ENCODE data around the gene TANK.
"Not testable (repeated sequence)": the region's sequence is repeated elsewhere in the genome, so short reads cannot be mapped to it uniquely, and the experiment has no call there.

The TANK gene

DNA sequence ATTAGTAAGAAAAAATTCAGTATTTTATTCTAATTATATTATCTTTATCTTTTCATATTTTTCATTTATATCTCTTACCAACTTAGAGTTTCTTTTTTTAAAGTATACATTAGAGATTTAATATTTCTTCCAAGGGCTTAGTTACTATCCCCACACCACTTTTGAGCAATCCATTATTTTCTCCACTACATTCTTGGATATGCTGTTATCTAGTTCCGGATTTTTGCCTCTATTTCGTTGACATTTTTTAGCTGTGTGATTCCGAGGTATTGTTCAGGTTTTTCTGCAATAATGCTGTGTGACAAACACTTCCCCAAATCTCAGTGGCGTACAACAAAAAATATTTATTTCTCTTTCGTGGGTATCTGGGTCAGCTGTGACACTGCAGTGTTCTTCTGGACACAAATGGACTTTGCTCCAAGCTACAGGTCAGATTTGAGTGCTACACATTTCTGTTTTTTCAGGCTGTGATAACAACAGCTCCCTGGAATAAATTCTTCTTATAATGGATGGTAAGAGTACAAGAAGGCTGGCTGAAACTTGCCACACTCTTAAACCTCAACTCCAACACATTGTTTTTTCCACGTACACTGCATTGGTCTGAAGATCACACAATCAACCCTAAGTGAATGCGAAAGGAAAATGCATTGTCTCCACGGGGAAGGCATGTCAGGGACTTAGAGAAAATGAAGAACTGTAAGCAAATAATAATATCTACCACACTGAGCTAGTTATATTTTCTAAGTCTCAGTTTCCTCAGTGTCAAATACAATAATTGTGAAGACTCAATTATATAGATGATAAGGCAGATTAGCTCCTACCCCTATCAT is 97.1 kb downstream of the TANK start:
- no peak overlapping the region for H3K27ac ChIP-seq (ENCODE audit: low read length)

DNA sequence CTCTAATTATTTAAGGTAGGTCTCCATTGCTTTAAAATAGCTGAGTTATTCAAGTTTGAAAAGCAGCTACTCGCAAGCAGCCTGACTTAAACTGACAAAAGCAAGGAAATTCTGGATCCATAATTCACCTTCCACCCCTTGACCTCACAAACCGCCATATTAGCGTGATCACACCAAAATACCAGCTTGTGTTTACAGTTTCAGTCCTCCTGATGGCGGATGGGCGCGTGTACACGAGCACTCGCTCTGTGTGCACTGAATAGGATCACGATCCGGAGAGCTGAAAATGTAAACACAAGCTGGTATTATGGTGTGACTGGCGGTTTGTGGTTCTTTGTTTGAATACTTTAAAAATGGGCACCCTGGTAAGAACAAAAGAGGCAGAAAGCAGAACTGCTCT is 105.6 kb downstream of the TANK start:
- no peaks in the 10 kb centered on the region for H3K27me3 ChIP-seq (ENCODE audit: low read depth, low read length)

More for the DNA sequence above, 97.1 kb downstream of the TANK start:
- Histone ChIP-seq H3K4me1 (ENCODE audit: control insufficient read depth in 1 of 2, insufficient read depth in 2 of 2, low read length in 2 of 2) (no peaks in the 10 kb centered on the region), H3K27me3 (ENCODE audit: low read depth, low read length) (no peaks in the 10 kb centered on the region), H3K9me3 (ENCODE audit: control insufficient read depth in 1 of 2, low read length in 2 of 2) (no peaks in the 10 kb centered on the region), H3K36me3 (ENCODE audit: control insufficient read depth in 1 of 2, insufficient read depth in 2 of 2, low read length in 2 of 2) (no peaks in the 10 kb centered on the region), H3K4me3 (ENCODE audit: low read depth in 1 of 2, low read length in 2 of 2) (no peak overlapping the region)

DNA sequence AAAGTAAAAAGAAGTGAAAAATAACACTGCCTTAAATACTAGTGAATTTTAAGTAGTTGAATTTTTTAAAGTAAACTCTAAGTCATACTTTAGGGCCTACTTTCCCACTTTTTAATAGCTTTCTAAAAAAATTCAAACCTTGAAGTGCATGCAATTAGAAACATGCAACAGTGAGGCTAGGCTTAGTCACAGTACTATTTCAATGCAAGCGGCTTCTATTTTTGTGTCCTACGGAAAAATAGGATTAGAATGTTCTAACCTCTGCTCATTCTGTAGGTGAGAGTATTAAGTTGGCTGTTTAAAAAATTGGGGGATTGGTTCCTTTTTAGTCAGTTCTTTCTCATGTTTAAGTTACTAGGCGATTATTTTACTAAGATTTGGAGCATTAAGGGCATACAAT is 108.9 kb downstream of the TANK start:
- Histone ChIP-seq H3K27me3 (ENCODE audit: low read depth, low read length) (no peaks in the 10 kb centered on the region), H3K36me3 (ENCODE audit: control insufficient read depth in 1 of 2, insufficient read depth in 2 of 2, low read length in 2 of 2) (no peaks in the 10 kb centered on the region), H3K4me1 (ENCODE audit: control insufficient read depth in 1 of 2, insufficient read depth in 2 of 2, low read length in 2 of 2) (no peaks in the 10 kb centered on the region), H3K9me3 (ENCODE audit: control insufficient read depth in 1 of 2, low read length in 2 of 2) (no peaks in the 10 kb centered on the region), H3K4me3 (ENCODE audit: low read depth in 1 of 2, low read length in 2 of 2) (no peak overlapping the region), H3K27ac (ENCODE audit: low read length) (no peak overlapping the region)

More for the DNA sequence above, 105.6 kb downstream of the TANK start:
- H3K4me1 ChIP-seq (ENCODE audit: control insufficient read depth in 1 of 2, insufficient read depth in 2 of 2, low read length in 2 of 2): no peaks in the 10 kb centered on the region
- no peaks in the 10 kb centered on the region for H3K9me3 ChIP-seq (ENCODE audit: control insufficient read depth in 1 of 2, low read length in 2 of 2)
- no peaks in the 10 kb centered on the region for H3K36me3 ChIP-seq (ENCODE audit: control insufficient read depth in 1 of 2, insufficient read depth in 2 of 2, low read length in 2 of 2)
- H3K4me3 ChIP-seq (ENCODE audit: low read depth in 1 of 2, low read length in 2 of 2): no peak overlapping the region
- H3K27ac ChIP-seq (ENCODE audit: low read length): no peak overlapping the region

DNA sequence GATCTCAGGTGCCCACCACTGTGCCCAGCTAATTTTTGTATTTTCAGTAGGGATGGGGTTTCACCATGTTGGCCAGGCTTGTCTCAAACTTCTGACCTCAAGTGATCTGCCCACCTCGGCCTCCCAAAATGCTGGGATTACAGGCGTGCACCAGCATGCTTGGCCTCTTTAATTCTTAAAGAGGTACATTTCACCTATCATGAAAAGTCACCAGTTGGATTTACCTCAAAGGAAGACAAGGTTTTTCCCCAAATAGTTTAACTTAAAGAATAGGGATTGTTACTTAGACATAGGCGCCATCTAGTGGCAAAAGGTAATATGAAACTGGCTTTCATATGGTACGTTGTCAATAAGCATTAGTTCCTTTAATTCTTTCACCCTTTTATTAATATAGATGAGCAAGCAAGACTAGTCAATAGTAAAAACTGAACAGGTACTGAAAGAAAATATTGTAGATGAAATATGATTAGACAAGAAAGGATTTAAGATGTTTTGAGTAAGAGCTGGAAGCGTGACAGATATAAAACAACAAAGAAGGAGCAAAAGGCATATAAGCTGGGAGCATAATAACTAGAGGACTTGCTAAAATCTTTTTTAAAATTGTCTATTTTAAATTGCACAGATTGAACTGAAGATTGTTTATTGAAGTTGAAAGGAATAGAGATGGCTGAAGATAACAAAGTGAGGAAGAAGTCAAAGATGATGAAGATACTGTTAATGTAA is 113.0 kb downstream of the TANK start:
- Histone ChIP-seq H3K36me3 (ENCODE audit: control insufficient read depth in 1 of 2, insufficient read depth in 2 of 2, low read length in 2 of 2) (no peaks in the 10 kb centered on the region), H3K4me1 (ENCODE audit: control insufficient read depth in 1 of 2, insufficient read depth in 2 of 2, low read length in 2 of 2) (no peaks in the 10 kb centered on the region), H3K27ac (ENCODE audit: low read length) (no peak overlapping the region), H3K4me3 (ENCODE audit: low read depth in 1 of 2, low read length in 2 of 2) (no peak overlapping the region), H3K9me3 (ENCODE audit: control insufficient read depth in 1 of 2, low read length in 2 of 2) (no peaks in the 10 kb centered on the region), H3K27me3 (ENCODE audit: low read depth, low read length) (no peaks in the 10 kb centered on the region)

DNA sequence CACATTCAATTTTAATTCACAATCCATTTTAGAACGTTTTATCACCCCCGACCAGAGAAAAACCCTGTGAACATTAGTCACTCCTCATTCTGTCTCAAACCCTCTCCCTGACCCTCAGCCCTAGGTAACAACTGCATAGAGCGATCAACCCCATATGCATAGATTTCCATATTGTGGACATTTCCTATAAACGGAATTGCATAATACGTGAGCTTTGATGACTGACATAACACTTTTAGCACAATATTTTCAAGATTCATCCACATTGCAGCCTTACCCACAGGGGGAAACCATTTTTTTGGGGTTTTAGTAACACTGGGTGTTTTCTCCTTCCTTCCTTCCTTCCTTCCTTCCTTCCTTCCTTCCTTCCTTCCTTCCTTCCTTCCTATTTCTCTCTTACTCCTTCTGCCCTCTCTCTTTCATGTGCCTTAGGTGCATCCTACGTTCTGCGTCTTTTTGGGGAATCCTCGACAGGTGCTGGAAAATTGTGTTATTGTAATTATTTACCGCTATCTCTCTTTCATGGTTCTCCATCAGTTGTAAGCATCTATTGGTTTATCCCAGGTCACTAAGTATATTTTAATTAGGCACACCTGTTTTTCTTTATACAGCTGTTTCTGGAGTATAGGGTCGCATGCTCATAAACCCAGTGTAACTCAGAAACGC is 118.5 kb downstream of the TANK start:
- not testable (repeated sequence) for H3K27ac ChIP-seq (ENCODE audit: low read length); H3K4me1 ChIP-seq (ENCODE audit: control insufficient read depth in 1 of 2, insufficient read depth in 2 of 2, low read length in 2 of 2); H3K4me3 ChIP-seq (ENCODE audit: low read depth in 1 of 2, low read length in 2 of 2); H3K9me3 ChIP-seq (ENCODE audit: control insufficient read depth in 1 of 2, low read length in 2 of 2); H3K36me3 ChIP-seq (ENCODE audit: control insufficient read depth in 1 of 2, insufficient read depth in 2 of 2, low read length in 2 of 2); H3K27me3 ChIP-seq (ENCODE audit: low read depth, low read length)

DNA sequence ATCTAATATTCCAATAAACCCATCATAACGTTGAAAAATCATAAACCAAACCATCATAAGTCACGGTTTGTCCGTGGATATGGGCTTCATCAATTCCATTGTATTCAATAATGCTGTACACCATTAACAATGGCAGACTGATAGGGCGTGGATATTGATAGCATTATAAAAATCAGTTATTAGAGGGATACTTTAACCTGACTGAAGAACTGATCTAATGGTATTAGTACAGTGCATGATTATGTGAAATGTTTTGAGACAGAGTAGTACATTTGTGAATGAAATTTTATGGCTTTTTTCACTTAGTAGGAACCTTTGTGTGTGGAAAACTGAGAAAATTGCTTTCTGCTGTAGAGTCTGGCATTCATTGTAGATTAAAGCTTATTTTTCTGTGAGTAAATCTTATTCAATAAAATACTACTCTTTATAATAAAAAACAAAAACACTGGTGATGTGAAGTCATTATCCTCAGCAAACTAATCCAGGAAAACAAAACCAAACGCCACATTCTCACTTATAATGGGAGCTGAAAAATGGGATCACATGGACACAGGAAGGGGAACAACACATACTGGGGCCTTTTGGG is 119.1 kb downstream of the TANK start:
- not testable (repeated sequence) for H3K9me3 ChIP-seq (ENCODE audit: control insufficient read depth in 1 of 2, low read length in 2 of 2); H3K27ac ChIP-seq (ENCODE audit: low read length); H3K4me1 ChIP-seq (ENCODE audit: control insufficient read depth in 1 of 2, insufficient read depth in 2 of 2, low read length in 2 of 2); H3K36me3 ChIP-seq (ENCODE audit: control insufficient read depth in 1 of 2, insufficient read depth in 2 of 2, low read length in 2 of 2); H3K27me3 ChIP-seq (ENCODE audit: low read depth, low read length); H3K4me3 ChIP-seq (ENCODE audit: low read depth in 1 of 2, low read length in 2 of 2)

DNA sequence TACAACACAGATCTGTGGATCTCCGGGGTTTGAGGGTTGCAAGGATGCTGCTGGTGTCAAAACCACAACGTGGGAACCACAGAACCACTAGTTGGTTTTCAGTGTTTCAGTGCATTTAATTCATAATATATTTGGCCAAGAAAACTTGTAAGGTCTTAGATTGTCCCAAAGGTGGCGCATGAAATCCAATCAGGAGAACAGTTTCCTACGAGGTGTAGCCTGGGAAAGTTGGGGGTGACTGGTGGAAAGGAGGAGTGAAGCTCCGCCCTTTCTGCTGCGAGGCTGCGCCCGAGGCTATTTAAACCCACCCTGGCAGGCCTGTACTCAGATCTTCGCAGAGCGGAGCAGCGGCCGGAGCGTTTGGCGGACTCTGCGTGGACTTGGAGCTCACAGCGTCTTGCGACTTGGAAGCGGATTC is 120.7 kb downstream of the TANK start:
- H3K9me3 ChIP-seq (ENCODE audit: control insufficient read depth in 1 of 2, low read length in 2 of 2); H3K27me3 ChIP-seq (ENCODE audit: low read depth, low read length); H3K4me3 ChIP-seq (ENCODE audit: low read depth in 1 of 2, low read length in 2 of 2); H3K4me1 ChIP-seq (ENCODE audit: control insufficient read depth in 1 of 2, insufficient read depth in 2 of 2, low read length in 2 of 2); H3K36me3 ChIP-seq (ENCODE audit: control insufficient read depth in 1 of 2, insufficient read depth in 2 of 2, low read length in 2 of 2); H3K27ac ChIP-seq (ENCODE audit: low read length): not testable (repeated sequence)

DNA sequence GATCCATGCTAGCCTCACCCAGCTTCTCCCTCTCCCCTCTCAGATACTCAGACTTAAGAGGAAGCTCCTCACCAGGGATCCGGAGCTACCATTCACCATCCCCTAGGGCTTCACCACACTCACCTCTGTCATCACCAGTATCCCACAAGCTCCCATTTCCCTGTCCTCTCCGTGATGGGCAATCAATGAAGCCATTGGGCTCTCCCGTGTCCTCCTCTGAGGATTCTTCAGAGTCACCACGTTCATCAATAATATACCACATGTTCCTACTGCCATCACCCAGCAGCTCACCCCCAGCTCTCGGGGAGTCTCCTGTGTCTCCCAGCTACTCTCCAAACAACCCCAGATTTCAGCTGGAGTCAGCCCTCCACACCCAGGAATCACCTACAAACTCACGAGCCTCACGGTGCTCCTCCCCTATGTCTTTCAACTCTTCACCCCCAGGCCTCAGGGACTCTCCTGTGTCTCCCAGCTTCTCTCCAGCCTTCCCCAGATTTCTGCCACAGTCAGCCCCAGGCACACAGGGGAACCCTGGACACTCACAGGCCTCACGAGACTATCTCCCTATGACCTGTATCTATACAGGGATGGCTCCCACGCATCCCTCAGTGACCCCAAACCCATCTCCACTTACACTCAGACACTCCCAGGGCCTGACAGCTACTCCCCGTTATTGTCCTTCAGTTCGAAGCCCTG is 121.5 kb downstream of the TANK start:
- not testable (repeated sequence) for H3K27me3 ChIP-seq (ENCODE audit: low read depth, low read length); H3K36me3 ChIP-seq (ENCODE audit: control insufficient read depth in 1 of 2, insufficient read depth in 2 of 2, low read length in 2 of 2); H3K9me3 ChIP-seq (ENCODE audit: control insufficient read depth in 1 of 2, low read length in 2 of 2); H3K27ac ChIP-seq (ENCODE audit: low read length); H3K4me1 ChIP-seq (ENCODE audit: control insufficient read depth in 1 of 2, insufficient read depth in 2 of 2, low read length in 2 of 2); H3K4me3 ChIP-seq (ENCODE audit: low read depth in 1 of 2, low read length in 2 of 2)

DNA sequence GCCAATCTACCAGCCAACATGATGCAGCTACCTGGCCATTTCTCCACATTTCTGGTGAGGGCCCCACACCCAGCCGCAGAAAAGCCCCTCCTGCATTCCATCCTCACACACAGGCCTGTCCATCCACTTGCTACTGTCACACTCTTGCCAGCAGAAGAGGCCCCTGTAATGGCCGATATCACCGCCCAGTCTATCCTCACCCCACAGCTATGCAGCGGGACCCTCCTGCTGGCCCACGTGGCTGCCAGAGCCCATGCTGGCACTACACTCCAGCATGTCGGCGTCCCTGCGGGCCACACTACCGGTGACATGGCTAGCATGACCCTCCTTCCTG is 122.0 kb downstream of the TANK start:
- H3K4me1 ChIP-seq (ENCODE audit: control insufficient read depth in 1 of 2, insufficient read depth in 2 of 2, low read length in 2 of 2); H3K9me3 ChIP-seq (ENCODE audit: control insufficient read depth in 1 of 2, low read length in 2 of 2); H3K4me3 ChIP-seq (ENCODE audit: low read depth in 1 of 2, low read length in 2 of 2); H3K27me3 ChIP-seq (ENCODE audit: low read depth, low read length); H3K36me3 ChIP-seq (ENCODE audit: control insufficient read depth in 1 of 2, insufficient read depth in 2 of 2, low read length in 2 of 2); H3K27ac ChIP-seq (ENCODE audit: low read length): not testable (repeated sequence)

DNA sequence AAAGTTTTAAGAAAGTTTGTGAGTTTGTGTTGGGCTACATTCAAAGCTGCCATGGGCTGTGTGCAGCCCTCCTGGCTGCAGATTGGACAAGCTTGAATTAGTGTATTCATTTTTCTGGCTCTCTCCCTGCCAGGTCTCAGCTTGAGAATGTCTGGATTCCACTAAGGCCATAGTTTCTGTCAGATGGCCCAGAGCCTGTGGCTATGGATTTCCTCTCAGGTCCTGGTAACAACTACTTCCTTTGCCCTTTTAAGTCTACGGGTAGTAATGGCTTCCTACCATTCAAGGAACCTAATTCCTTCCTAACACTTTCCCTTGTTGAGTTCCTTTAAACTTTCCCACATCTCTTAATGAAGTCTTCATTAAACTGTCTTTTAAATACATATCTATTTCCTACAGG is 123.7 kb downstream of the TANK start:
- no peaks in the 10 kb centered on the region for H3K4me1 ChIP-seq (ENCODE audit: control insufficient read depth in 1 of 2, insufficient read depth in 2 of 2, low read length in 2 of 2)
- no peak overlapping the region for H3K4me3 ChIP-seq (ENCODE audit: low read depth in 1 of 2, low read length in 2 of 2)
- H3K9me3 ChIP-seq (ENCODE audit: control insufficient read depth in 1 of 2, low read length in 2 of 2): no peaks in the 10 kb centered on the region
- H3K36me3 ChIP-seq (ENCODE audit: control insufficient read depth in 1 of 2, insufficient read depth in 2 of 2, low read length in 2 of 2): no peaks in the 10 kb centered on the region
- H3K27ac ChIP-seq (ENCODE audit: low read length): no peak overlapping the region
- no peaks in the 10 kb centered on the region for H3K27me3 ChIP-seq (ENCODE audit: low read depth, low read length)
